Fibroblast of peridontal ligament (primary cell): ENCODE results near the gene LRRTM4.

Source experiments
- DNase-seq: peaks from one replicate; pipeline ENCODE4 v3.0.0-alpha.2; 2010; ENCODE audit errors: extremely low read depth

Gene LRRTM4

DNA sequence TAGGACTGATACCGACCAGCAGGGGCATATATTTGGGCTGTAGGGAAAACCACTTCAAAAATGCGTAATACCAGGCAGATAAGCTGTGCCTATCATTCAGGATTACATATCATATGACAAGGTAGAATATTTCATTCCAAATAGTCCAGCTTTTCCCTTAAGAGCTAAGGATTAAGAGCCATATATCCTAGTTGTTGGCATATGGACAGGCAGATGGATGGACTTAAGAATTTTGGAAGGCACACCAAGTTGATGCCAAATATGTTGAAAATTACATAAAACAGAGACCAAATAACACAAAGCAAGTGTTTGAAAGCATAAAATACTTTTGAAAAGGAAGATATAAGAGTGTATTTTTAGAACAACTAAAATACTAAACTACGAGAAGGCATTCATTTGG lies 52.1 kb downstream of the LRRTM4 start:
- DNase-seq: no peak

GRCh38 chr2:77469106-77469505 lies 53.1 kb downstream of the LRRTM4 start:
- no peak for DNase-seq

GRCh38 chr2:77459840-77460239 lies 62.3 kb downstream of the LRRTM4 start:
- no peak for DNase-seq

DNA sequence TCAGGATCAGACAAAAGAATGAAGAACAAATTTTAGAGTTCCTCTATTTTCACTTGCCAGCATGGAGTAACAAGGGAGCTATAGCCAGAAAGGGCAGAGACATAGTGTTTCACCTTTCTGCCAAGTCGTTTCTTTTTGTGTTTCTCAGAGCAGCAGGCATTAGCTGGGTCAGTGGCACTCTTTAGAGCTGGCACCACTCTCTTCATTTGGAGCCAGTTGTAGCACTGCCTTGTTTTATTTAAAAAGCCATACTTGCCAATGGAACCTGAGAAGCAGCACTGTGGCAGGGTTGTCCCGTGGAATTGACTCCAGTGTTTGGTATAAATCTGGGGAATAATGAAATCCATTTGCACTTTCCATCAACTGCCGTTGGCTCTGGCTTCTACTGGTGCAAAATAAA lies 64.0 kb downstream of the LRRTM4 start:
- no peak for DNase-seq

- no peak for DNase-seq
These were observed 64.5 kb downstream of the LRRTM4 start for GRCh38 chr2:77457665-77458064.

DNA sequence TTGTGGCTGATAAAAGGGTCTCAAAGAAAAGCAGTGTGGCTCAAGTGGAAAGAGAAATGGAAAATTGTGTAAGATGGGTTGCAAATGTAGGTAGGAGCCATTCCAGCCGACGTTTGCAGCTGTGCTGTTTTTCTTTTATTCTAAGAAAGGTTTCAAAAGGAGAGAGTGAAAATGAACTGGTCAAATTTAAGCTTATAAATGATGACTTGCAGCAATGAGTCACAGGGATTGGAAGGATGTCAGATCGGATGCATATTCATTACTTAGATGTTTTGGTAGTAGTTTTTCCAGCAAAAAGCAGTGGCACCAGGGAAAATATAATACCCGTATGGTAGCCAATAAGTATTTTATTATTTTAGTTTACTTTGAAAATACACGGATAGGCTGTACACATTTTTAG lies 79.1 kb downstream of the LRRTM4 start:
- no peak for DNase-seq

DNA sequence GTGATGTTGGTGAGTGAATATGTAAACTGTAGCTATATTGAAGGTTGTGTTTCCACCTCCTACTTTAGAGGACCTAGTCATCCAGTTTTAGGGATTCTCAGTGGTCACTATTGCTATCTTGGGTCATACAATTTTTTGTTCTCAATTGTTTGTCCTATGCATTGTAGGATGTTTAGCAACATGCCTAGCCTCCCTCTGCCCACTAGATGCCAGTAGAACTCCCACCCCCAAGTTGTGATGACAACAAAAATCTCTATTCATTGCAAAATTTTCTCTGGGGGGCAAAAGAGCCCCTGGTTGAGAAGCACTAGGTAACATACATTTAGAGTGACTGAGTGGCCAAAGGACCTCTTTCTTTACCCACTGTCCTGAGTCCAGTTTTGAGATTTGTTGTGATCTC lies 87.3 kb downstream of the LRRTM4 start:
- no peak for DNase-seq

- DNase-seq: no peak
These were observed 93.2 kb downstream of the LRRTM4 start for GRCh38 chr2:77428946-77429345.

DNA sequence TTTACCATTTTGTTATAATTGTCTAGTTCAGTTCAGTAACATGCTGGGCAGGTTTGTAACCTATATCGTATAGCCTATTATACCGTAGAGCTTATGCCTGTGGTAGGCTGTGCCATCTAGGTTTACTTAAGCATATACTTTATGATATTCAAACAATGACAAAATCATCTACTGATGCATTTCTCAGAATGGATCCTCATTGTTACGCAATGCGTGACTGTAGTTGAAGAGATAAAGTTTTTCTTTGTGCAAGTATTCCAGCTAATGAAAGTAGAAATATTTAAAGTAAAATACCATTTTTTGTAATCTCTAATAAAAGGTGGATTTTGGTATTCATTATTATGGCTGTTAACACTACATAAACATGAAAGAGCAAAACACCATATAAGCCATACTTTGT lies 100.2 kb downstream of the LRRTM4 start:
- no peak for DNase-seq

- DNase-seq: no peak
These were observed 103.6 kb downstream of the LRRTM4 start for GRCh38 chr2:77418537-77418936.

GRCh38 chr2:77404189-77404588 lies 118.0 kb downstream of the LRRTM4 start:
- no peak for DNase-seq

DNA sequence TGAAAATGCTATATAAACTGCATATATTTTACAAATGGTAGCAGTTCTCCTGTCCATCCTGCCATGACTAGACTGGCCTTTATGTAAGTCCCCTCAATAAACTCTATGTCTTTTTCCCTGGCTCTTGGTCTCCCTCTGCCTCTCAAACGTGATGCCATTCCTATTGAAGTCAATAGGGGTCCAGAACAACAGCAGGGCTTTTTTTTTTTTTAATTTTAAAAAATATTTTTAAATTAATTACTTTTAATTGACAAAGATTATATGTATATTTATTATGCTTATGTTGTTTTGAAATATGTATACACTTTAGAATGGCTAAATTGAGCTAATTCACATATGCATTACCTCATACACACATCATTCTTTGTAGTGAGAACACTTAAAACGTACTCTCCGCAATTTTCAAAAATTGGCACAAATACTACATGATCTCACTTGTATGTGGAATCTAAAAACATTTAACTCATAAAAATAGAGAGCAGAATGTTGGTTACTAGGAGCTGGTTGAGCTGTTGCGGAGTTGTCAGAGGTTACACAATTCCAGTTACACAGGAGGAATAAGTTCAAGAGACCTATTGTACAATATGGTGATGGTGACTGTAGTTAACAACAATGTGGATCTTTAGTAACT lies 123.1 kb downstream of the LRRTM4 start:
- DNase-seq: no peak

DNA sequence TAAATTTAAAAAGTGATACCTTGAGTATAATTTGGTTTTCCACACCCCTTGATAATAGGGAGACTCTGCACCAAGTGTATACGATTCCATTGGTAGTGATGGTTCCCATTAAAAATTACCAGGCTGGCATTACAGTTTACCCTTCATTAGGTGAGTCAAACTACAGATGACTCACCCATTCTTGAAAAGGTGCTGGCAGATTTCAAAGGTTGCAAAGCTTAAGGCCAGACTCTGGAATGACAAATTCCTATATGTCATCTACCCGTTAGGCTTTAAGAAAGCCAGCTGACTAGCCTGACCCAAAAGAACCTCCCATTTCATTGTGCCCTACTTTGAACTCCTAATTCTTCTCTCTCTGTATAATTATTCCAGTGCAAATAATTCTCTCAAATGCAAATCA lies 124.4 kb downstream of the LRRTM4 start:
- DNase-seq: no peak

GRCh38 chr2:77395011-77395410 lies 127.2 kb downstream of the LRRTM4 start:
- DNase-seq: no peak

- DNase-seq: no peak
These were observed 131.1 kb downstream of the LRRTM4 start for GRCh38 chr2:77391119-77391518.

DNA sequence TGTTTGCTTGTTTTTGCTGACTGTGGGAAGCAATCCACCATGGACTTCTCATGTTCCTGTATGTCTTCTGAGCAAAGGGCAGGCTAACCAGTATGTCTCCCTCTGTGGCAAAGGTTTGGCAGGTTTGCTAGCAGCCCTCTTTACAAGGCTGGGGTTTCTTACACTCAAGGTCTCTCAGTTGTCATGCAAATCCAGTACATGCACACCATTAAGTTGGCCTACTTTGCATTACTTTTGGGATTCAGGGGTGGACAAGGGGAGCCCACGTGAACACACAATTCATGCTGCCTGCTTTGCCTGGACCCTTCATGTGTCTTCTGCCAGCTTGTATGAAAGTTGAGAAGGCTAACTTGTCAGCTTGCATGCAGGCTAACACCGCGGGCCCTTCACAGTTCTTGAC lies 134.9 kb downstream of the LRRTM4 start:
- DNase-seq: no peak

DNA sequence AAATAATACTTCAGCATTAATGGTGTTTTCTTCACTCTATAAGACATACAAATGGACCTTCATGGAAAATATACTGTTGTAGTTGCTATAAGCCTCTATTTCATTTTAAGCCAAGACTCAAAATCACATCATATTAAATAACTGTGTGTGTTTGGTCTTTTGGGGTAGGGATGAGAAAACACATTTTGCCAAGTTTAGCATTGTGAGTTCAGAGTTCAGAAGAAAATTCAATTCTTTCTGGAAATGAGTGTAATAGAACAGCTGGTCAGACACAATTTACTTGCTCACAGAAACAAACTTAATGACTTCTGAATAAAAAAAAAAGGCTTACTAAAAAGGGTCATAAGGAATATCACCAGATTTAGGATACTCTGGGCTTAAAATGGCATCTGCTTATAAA lies 149.5 kb downstream of the LRRTM4 start:
- DNase-seq: no peak

DNA sequence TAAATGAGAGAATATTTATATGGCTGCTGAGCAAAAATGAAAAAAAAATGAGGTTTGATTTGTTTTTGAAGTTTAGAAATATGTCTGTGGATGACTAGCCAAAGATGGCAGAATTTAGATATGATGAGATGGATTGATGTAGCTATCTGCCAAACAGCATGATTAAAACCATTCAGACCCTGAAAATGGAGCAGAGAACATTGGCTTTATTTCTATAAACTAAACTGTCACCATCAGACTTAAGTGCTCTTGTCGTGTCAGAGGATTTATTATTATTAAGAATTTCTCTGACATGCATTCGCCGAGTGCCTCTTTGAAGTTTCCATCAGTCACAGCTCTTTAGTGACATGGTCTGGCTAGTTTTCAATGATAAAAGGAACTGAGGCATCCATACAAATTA lies 151.7 kb downstream of the LRRTM4 start:
- no peak for DNase-seq

GRCh38 chr2:77363277-77363676 lies 158.9 kb downstream of the LRRTM4 start:
- DNase-seq: no peak

GRCh38 chr2:77348821-77349220 lies 173.4 kb downstream of the LRRTM4 start:
- no peak for DNase-seq

DNA sequence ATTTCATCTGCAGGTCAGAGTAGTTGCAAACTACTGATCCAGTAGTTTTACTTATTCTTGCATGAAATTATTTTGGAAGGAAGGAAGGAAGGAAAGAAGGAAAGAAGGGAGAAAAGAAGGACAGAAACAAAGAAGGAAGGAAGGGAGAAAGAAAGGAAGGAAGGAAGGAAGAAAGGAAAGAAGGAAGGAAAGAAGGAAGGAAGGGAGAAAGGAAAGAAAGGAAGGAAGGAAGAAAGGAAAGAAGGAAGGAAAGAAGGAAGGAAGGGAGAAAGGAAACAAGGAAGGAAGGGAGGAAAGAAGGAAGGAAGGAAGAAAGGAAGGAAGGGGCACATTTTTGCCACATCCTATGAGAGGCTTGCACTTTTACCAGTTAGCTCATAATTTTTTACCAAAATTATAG lies 186.2 kb downstream of the LRRTM4 start:
- no peak for DNase-seq

GRCh38 chr2:77328134-77328931 lies 193.8 kb downstream of the LRRTM4 start:
- no peak for DNase-seq

- no peak for DNase-seq
These were observed 196.8 kb downstream of the LRRTM4 start for GRCh38 chr2:77325395-77325794.

GRCh38 chr2:77322431-77322830 lies 199.7 kb downstream of the LRRTM4 start:
- DNase-seq: no peak
